GM10248 (cell line): Measurements from ENCODE around the gene GP2.
"Not testable (repeated sequence)": the region's sequence is repeated elsewhere in the genome, so short reads cannot be mapped to it uniquely, and the experiment has no call there.

Experiments used
- CTCF ChIA-PET: fragments of 300-600 bp; sonication (Branson Sonifier 250); formaldehyde crosslinking; extraction: SDS; loops from one replicate; lab custom pipeline; 2021; ENCODE audit warnings: antibody characterized with exemption; lab: Yijun Ruan, JAX
- POLR2A ChIA-PET: fragments of 350-650 bp; sonication (Branson Sonifier 250); formaldehyde crosslinking; extraction: SDS; loops from one replicate; lab custom pipeline; 2020; ENCODE audit warnings: antibody characterized with exemption; lab: Yijun Ruan, JAX
- DNase-seq: peaks from one replicate; pipeline ENCODE4 v3.0.0; 2012; ENCODE audit errors: extremely low spot score
- CTCF ChIP-seq: IDR thresholded peaks from 2 replicates; pipeline ENCODE4 v1.5.1; 2012; ENCODE audit warnings: mild to moderate bottlenecking, low read depth; ENCODE audit errors: extremely low read depth, missing control alignments, control extremely low read depth

GP2 gene

GRCh38 chr16:20321671-20322070, 5.6 kb downstream of the GP2 start:
- ChIA-PET CTCF (no interaction called here), POLR2A (no interaction called here)
- no peak for DNase-seq
- TF ChIP-seq CTCF: no peak

- CTCF ChIA-PET: interaction anchor here (2.2 kb wide), 1 partner anchor 20 kb away, joined by 6 read pairs; no protein-coding TSS in a partner anchor
- DNase-seq, POLR2A ChIA-PET: not testable (repeated sequence)
Measured at GRCh38 chr16:20321051-20321450, 6.3 kb downstream of the GP2 start.

GRCh38 chr16:20320592-20320991, 6.7 kb downstream of the GP2 start:
- ChIA-PET POLR2A (no interaction called here), CTCF (interaction anchor here (2.2 kb wide), 1 partner anchor 19 kb away, joined by 6 read pairs; no protein-coding TSS in a partner anchor)
- no peak for DNase-seq
- TF ChIP-seq CTCF: no peak

- no peak for TF ChIP-seq CTCF
- no peak for DNase-seq
- ChIA-PET POLR2A (no interaction called here), CTCF (interaction anchor here (1.0 to 2.2 kb wide), 2 partner anchors 8 to 19 kb away, joined by 4 to 6 read pairs; no protein-coding TSS in a partner anchor)
Measured at GRCh38 chr16:20320178-20320577, 7.1 kb downstream of the GP2 start.

- TF ChIP-seq CTCF: no peak
- ChIA-PET CTCF (interaction anchor here (1.0 to 2.2 kb wide), 2 partner anchors 8 to 18 kb away, joined by 4 to 6 read pairs; no protein-coding TSS in a partner anchor), POLR2A (no interaction called here)
- DNase-seq: no peak
Measured at GRCh38 chr16:20319406-20319805, 7.9 kb downstream of the GP2 start.

- TF ChIP-seq CTCF: no peak
- DNase-seq: no peak
- ChIA-PET CTCF (no interaction called here), POLR2A (no interaction called here)
Measured at GRCh38 chr16:20318437-20318836, 8.9 kb downstream of the GP2 start.

GRCh38 chr16:20318006-20318405, 9.3 kb downstream of the GP2 start:
- POLR2A ChIA-PET: no interaction called here
- CTCF ChIA-PET: interaction anchor here (1.0 kb wide), 1 partner anchor 18 kb away, joined by 8 read pairs; no protein-coding TSS in a partner anchor
- no peak for TF ChIP-seq CTCF
- DNase-seq: no peak
